Sciatic nerve (tissue), 2 donors: ENCODE measurements around the gene LRRC4C. TPM values are rescaled to one million over a fixed set of nuclear protein-coding genes. Genes with fewer than 3 reads are reported as not detected.

Source experiments
- ATAC-seq: fragments of 200-7000 bp; cut with Tn5 transposase; one replicate; pipeline ENCODE4 v1.9.1; 2020; ENCODE audit warnings: mild to moderate bottlenecking, moderate library complexity
- DNase-seq: peaks from one replicate; pipeline ENCODE4 v3.0.0-alpha.2; 2020; ENCODE audit warnings: low spot score
- intact Hi-C: fragments of 100-400 bp; cut with DNase I; formaldehyde crosslinking; loops from one replicate; pipeline ENCODE4 v1.14.2; 2022
- total RNA-seq: library from RNA; stranded (reverse); fragmentation: NEBNext Ultra II Directional; extraction: Animal tissue kit (Norgen Biotek cat#: 25700); gene quantifications from one replicate; pipeline ENCODE4 v1.2.1, GENCODE V29; 2021
- donor health status: DM: no; HTN: no; CAD: no.
- donor health status: DM: no; HTN: no; CAD: no.

LRRC4C gene
- total RNA-seq, 1 donor from 2014 or later, result 16.6 TPM

DNA sequence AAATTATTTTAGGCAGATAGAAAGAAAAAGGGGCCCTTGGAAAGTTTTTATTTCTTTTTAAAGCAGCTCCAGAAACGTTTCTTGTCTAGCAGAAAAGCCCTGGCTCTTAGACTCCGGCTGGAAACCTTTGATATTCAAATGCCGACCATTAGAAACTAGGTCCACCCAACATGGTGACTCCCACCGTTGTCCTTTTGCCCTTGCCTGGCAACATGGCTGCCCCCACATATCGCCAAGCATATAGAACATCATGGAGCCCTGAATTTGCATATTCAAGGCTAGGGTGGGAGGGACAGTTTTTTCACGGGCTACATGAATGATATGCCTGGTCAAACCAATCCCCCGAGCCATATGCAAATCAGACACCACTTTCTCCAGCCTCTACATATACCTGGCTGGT is 1379.0 kb downstream of the LRRC4C start:
- intact Hi-C loops, result no loop called here
- DNase-seq (no peak), ATAC-seq (no peak)
